WERI-Rb-1 (cell line): ENCODE measurements around the gene TTC16.

Experiments
- DNase-seq: peaks from one replicate; pipeline ENCODE4 v3.0.0-alpha.2; 2020
- H3K27ac ChIP-seq: fragments of 250-450 bp; sonication (Bioruptor Pico); 2 replicates; pipeline ENCODE4 v1.5.1; 2020; ENCODE audit warnings: mild to moderate bottlenecking, moderate library complexity
- H3K27me3 ChIP-seq: fragments of 250-450 bp; sonication (Bioruptor Pico); 2 replicates; pipeline ENCODE4 v1.5.1; 2021; ENCODE audit warnings: mild to moderate bottlenecking, low read depth, moderate library complexity; ENCODE audit not compliant: insufficient read depth, severe bottlenecking
- H3K36me3 ChIP-seq: fragments of 250-450 bp; sonication (Bioruptor Pico); 2 replicates; pipeline ENCODE4 v1.5.1; 2020; ENCODE audit warnings: mild to moderate bottlenecking, moderate library complexity
- H3K4me3 ChIP-seq: 2 replicates; pipeline ENCODE4 v1.5.1; 2011; ENCODE audit warnings: low read depth, mild to moderate bottlenecking, control low read depth, low read length
- H3K9me3 ChIP-seq: fragments of 250-450 bp; sonication (Bioruptor Pico); 2 replicates; pipeline ENCODE4 v1.5.1; 2021; ENCODE audit warnings: mild to moderate bottlenecking, moderate library complexity; ENCODE audit not compliant: severe bottlenecking
- CTCF ChIP-seq: IDR thresholded peaks from 2 replicates; pipeline ENCODE4 v1.5.1; 2011; ENCODE audit warnings: low read depth, mild to moderate bottlenecking, control low read depth, inconsistent platforms, low read length

The TTC16 gene

DNA sequence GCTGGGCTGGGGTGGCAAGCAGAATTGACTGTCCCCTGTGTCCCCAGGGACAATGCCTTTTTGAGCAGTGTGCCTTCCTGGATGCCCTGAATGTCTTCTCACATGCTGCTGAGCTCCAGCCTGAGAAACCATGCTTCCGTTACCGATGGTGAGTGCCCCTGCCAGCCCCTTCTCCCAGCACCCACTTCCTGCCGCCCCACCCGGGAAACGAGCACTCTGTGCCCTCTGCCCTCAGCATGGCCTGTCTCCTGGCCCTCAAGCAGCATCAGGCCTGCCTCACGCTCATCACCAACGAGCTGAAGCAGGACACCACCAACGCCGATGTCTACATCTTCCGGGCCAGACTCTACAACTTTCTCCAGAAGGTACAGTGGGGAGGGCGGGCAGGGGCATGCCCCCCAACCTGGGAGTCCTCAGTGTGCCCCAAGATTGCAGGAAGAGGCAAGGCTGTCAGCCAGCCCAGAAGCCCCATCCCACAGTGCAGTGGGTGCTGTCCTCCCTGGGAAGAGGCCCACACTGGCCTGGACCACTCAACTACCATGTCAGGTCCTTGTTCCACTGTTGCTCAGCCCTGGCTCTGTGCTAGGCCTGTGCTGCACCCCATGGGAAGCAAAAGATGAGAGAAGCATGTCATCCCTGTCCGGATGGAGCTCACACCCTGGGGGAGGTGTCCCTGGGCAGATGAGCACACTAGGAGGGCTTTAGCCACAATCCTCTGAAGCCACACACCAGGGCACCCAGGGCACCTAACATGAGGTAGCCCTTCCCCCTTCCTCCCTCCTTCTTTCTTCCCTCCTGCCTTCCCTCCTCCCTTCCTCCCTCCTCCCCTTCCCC, 4.4 kb downstream of the TTC16 start:
- Histone ChIP-seq H3K27me3 (no peaks in the 10 kb centered on the region), H3K9me3 (no peaks in the 10 kb centered on the region), H3K36me3 (no peaks in the 10 kb centered on the region), H3K27ac (no peak overlapping the region), H3K4me3 (no peak overlapping the region)
- no peak for DNase-seq
- no peak for TF ChIP-seq CTCF

- Histone ChIP-seq H3K9me3 (no peaks in the 10 kb centered on the region), H3K27ac (no peak overlapping the region), H3K36me3 (no peaks in the 10 kb centered on the region), H3K27me3 (no peaks in the 10 kb centered on the region), H3K4me3 (no peak overlapping the region)
- DNase-seq, result no peak
- TF ChIP-seq CTCF, result no peak
These were observed 5.0 kb downstream of the TTC16 start for GRCh38 chr9:127720865-127721227.

GRCh38 chr9:127721391-127721821, 5.5 kb downstream of the TTC16 start:
- Histone ChIP-seq H3K27ac (no peak overlapping the region), H3K9me3 (no peaks in the 10 kb centered on the region), H3K4me3 (no peak overlapping the region), H3K27me3 (no peaks in the 10 kb centered on the region), H3K36me3 (no peaks in the 10 kb centered on the region)
- DNase-seq, result no peak
- TF ChIP-seq CTCF, result no peak

GRCh38 chr9:127722055-127722745, 6.3 kb downstream of the TTC16 start:
- DNase-seq, result peak; percentile 49
- Histone ChIP-seq H3K4me3 (no peak overlapping the region), H3K9me3 (no peaks in the 10 kb centered on the region), H3K36me3 (no peaks in the 10 kb centered on the region), H3K27ac (no peak overlapping the region), H3K27me3 (no peaks in the 10 kb centered on the region)
- 0 out of 2 replicates have a peak, but pooled peaks have one; percentile 10 for TF ChIP-seq CTCF

DNA sequence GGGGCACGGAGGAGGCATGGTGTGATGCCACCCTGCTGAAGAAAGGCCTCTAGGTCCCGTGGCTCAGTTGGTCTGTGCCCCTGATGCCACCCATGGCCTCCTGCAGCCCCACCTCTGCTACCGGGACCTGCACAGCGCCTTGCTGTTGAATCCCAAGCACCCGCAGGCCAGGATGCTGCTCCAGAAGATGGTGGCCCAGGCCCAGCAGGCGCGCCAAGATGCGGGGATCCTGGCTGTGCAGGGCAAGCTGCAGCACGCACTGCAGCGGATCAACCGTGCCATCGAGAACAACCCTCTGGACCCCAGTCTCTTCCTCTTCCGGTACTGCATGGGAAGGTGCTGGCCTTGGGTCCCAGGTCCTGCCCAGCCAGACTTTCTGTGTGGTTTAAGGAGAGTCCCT, 7.1 kb downstream of the TTC16 start:
- DNase-seq, result no peak
- no peaks in the 10 kb centered on the region for H3K36me3 ChIP-seq
- no peak overlapping the region for H3K4me3 ChIP-seq
- H3K9me3 ChIP-seq, result no peaks in the 10 kb centered on the region
- no peak for TF ChIP-seq CTCF
- no peak overlapping the region for H3K27ac ChIP-seq
- no peaks in the 10 kb centered on the region for H3K27me3 ChIP-seq
